Thymus (tissue), 11 donors: ENCODE data around the gene RASSF8. TPM values are rescaled to one million over a fixed set of nuclear protein-coding genes. Genes with fewer than 3 reads are reported as not detected.

Source experiments
- DNase-seq, 9 donors: peaks; one replicate each; pipeline ENCODE4 v3.0.0-alpha.2; 2013; ENCODE audit warnings: low spot score in 9 of 9, low read depth in 6 of 9, missing footprints in 1 of 9
- H3K27ac ChIP-seq, 2 donors: one replicate each; pipeline ENCODE4 v1.5.1; 2013; ENCODE audit warnings: control low read depth in 1 of 2, low read depth in 1 of 2, low read length in 1 of 2, mild to moderate bottlenecking in 1 of 2, moderate library complexity in 1 of 2
- H3K27me3 ChIP-seq, 2 donors: one replicate each; pipeline ENCODE4 v1.5.1; 2013; ENCODE audit warnings: low read length in 1 of 2; ENCODE audit not compliant: control insufficient read depth in 2 of 2, insufficient read depth in 1 of 2
- H3K36me3 ChIP-seq, 2 donors: one replicate each; pipeline ENCODE4 v1.5.1; 2013; ENCODE audit warnings: low read length in 1 of 2, mild to moderate bottlenecking in 1 of 2, moderate library complexity in 1 of 2; ENCODE audit not compliant: control insufficient read depth in 2 of 2, insufficient read depth in 2 of 2
- H3K4me1 ChIP-seq, 2 donors: one replicate each; pipeline ENCODE4 v1.5.1; 2013; ENCODE audit warnings: low read length in 2 of 2; ENCODE audit not compliant: control insufficient read depth in 2 of 2, insufficient read depth in 2 of 2
- H3K4me3 ChIP-seq, 2 donors: one replicate each; pipeline ENCODE4 v1.5.1; 2013; ENCODE audit warnings: low read length in 2 of 2, control low read depth in 1 of 2, mild to moderate bottlenecking in 1 of 2
- H3K9me3 ChIP-seq, 2 donors: one replicate each; pipeline ENCODE4 v1.5.1; 2013; ENCODE audit warnings: low read length in 1 of 2, mild to moderate bottlenecking in 1 of 2; ENCODE audit not compliant: control insufficient read depth in 2 of 2, insufficient read depth in 1 of 2
- WGBS: extraction: QIAGEN DNeasy Blood & Tissue Kit; methylation state at CpG from one replicate; pipeline ENCODE4 v1.1.7; 2013; 5-methylcytosine and 5-hydroxymethylcytosine counted together
- polyA plus RNA-seq: library from polyadenylated mRNA; stranded (reverse); fragments of 200-250 nt; gene quantifications from one replicate; pipeline ENCODE4 v1.2.3, GENCODE V29; 2013
- total RNA-seq: library from RNA; stranded (reverse); fragments of 120-200 nt; gene quantifications from one replicate; pipeline ENCODE4 v1.2.4, GENCODE V29; 2013
- donor health status: healthy.

RASSF8 gene
- total and polyA plus RNA-seq, 2 donors, result 6.4 to 15.3 TPM

DNA sequence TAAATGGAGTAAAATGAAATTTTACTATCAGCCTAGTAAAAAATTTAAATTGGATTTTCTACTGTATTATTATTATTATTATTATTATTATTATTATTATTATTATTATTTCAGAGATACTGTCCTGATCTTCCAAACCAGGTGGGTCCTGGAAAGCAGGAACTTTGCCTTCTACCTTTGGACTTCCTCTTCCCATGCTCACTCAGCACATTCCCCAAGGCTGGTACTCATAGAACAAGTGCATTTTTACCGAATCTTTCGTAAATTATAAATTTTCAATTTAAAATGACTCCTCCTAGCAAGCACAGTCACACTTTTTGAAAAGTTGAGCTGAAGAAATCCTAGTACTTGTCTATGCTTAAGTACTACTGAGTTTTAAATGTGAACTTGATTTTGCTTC, 136.7 kb downstream of the RASSF8 start:
- Histone ChIP-seq H3K4me3 (no peak overlapping the region), H3K9me3 (no peaks in the 10 kb centered on the region), H3K36me3 (no peaks in the 10 kb centered on the region), H3K27ac (no peak overlapping the region), H3K4me1 (no peaks in the 10 kb centered on the region), H3K27me3 (no peaks in the 10 kb centered on the region)
- 98% methylated on average over 2 of the region's 2 CpGs for WGBS
- DNase-seq, result no peak

DNA sequence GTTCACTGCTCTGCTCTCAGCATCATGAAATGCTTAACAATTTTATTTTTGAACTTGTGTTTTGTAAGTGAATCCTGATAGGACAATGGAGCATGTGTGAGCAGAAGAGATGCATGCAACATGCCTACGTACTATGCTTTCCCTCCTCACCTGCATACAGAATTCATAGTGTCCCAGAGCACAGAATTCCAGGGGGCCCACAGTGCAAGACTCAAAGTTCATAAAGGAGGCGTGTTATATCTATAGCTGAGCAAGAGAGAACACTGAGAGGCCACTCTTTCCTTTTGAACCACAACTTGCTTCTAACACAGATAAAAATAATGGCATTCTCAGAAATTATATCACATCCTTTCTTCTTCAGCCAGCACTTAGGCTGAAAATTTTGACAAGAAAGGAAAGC, 137.6 kb downstream of the RASSF8 start:
- Histone ChIP-seq H3K9me3 (no peaks in the 10 kb centered on the region), H3K27me3 (no peaks in the 10 kb centered on the region), H3K4me3 (no peak overlapping the region), H3K4me1 (no peaks in the 10 kb centered on the region), H3K36me3 (no peaks in the 10 kb centered on the region), H3K27ac (no peak overlapping the region)
- WGBS, result over 99% methylated on average over 2 of the region's 2 CpGs
- DNase-seq, result no peak

DNA sequence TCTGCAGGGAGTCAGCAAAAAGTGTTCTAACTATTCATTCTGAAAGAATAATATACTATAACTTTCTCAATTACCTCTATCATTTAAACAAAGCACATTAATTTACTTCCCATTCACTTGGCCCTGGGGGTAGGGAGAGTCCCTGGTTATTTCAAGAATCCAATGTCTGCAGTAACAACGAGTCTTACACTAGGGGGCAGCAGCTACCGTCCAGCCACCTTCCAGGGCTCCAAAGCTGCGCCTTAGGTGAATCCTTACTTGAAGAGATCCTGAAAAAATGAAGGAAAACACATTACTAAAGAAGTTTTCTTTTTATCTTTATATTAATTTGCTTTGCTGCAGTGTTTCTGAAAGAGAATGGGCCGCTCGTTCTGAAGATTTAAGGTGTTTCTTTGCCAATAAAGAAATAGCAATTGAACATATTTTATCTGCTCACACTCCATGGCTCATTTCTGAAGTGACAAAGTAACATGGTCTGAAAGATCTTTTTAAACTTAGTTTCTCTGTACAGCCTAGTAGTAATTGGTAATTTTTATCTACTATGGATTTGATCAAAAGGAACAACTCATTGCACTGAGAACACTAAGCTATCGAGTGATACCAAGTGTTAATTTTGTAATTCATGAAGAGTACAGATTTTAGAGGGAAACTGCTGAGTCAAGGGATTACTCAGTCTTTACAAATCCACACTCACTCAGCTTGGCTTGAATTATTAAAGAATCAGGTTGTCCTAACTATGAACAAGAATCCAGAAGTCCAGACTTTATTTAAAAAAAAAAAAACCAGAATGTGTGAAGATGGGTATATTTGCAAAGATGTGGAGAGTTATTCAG, 138.8 kb downstream of the RASSF8 start:
- no peaks in the 10 kb centered on the region for H3K36me3 ChIP-seq
- H3K4me1 ChIP-seq, result no peaks in the 10 kb centered on the region
- peak in 4 of 9 donors; percentile 31 to 71 (median 56) for DNase-seq
- H3K27ac ChIP-seq, result no peak overlapping the region
- H3K9me3 ChIP-seq, result no peaks in the 10 kb centered on the region
- H3K27me3 ChIP-seq, result no peaks in the 10 kb centered on the region
- WGBS, result 28% methylated on average over 6 of the region's 6 CpGs
- H3K4me3 ChIP-seq, result no peak overlapping the region

DNA sequence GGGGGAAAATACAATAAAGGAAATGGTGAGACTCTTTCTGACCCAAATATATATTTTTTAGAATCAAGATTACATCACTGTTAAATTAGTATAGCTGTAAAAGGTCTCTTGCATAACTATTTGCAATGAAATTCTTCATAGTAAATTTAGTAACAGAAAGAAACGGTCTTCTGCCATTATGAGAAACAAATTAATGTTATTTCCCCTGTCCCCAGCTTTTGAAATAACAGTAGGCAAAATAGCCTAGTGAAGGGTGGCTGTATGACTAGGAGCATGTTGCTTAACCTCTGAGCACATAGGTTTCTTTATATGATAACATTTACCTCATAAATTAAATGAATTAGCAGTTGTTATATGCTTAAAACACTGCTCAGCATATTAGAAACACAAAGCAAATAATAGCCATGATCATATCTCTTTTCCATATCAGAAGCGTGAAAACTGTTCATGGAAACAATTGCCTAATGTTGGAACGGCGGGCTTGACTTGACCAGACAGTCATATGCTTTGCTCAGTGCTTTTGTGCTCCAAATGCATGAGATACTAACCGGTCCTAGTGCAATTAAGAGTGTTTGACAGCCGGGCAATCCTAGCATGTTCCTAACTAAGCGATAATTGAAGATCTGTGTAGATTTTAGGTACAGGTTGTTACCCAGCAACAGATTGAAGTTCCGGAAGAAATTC, 142.3 kb downstream of the RASSF8 start:
- H3K27me3 ChIP-seq, result no peaks in the 10 kb centered on the region
- no peaks in the 10 kb centered on the region for H3K4me1 ChIP-seq
- no peak overlapping the region for H3K4me3 ChIP-seq
- WGBS, result 98% methylated on average over 8 of the region's 8 CpGs
- H3K27ac ChIP-seq, result no peak overlapping the region
- no peak for DNase-seq
- no peaks in the 10 kb centered on the region for H3K36me3 ChIP-seq
- no peaks in the 10 kb centered on the region for H3K9me3 ChIP-seq

DNA sequence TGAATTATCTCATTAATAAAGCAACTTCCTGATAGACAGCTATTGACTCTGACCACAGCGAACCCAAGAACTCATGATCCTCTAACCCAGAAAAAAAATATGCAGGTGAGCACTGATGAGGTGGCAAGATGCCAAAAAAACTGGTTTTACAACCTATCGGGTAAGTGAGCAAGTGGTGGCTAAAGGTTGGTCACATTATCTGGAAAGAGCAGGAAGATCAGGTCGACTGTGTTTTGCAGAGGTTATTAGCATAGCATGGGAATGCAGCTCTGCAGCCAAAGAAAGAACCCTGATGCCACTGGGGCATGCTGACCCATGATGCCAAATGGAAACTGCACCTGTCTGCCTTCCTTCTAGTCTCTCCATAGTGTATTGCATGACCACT, 142.9 kb downstream of the RASSF8 start:
- Histone ChIP-seq H3K4me3 (no peak overlapping the region), H3K9me3 (no peaks in the 10 kb centered on the region), H3K27ac (no peak overlapping the region), H3K4me1 (no peaks in the 10 kb centered on the region), H3K27me3 (no peaks in the 10 kb centered on the region), H3K36me3 (no peaks in the 10 kb centered on the region)
- no peak for DNase-seq
- 77% methylated on average over 3 of the region's 3 CpGs for WGBS

DNA sequence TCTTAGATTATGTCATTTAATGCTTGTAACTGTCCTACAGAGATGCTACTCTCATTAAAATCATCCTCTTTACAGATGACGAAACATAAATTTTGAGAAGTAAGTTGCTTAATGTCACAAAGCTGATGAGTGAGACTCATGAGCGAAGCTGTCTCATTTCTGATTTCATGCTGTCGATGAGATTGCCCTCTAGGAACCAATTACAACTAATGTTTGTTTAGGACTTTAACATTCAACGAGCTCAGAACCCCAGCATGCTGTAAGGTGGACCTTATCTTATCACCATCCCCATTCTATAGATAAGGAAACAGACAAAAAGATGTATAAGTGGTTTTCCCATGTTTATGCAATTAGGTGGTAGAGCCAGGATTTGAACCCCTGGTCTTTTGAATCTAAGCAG, 143.3 kb downstream of the RASSF8 start:
- H3K4me3 ChIP-seq, result no peak overlapping the region
- DNase-seq, result no peak
- H3K27me3 ChIP-seq, result no peaks in the 10 kb centered on the region
- H3K36me3 ChIP-seq, result no peaks in the 10 kb centered on the region
- no peak overlapping the region for H3K27ac ChIP-seq
- no peaks in the 10 kb centered on the region for H3K9me3 ChIP-seq
- H3K4me1 ChIP-seq, result no peaks in the 10 kb centered on the region
- WGBS, result 87% methylated on average over 4 of the region's 4 CpGs

DNA sequence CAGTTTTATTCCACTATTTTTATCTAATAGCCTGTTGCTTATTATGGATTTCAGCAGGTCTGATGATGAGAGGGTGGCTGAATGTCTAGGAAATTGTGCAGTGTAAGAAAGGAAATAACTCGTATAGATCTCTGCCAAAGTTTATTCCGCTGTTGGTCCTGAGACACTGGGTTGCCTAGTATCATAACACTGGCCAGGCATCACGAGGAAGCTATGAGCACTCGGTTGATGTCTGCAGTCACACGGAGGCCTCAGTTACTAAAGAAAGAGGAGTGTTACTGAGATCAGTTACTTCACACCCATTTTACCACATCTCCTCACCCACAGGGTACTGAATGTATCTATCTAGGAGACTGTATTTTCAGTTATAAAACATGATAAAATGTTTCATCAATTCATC, 144.5 kb downstream of the RASSF8 start:
- no peak for DNase-seq
- no peaks in the 10 kb centered on the region for H3K4me1 ChIP-seq
- H3K9me3 ChIP-seq, result no peaks in the 10 kb centered on the region
- no peaks in the 10 kb centered on the region for H3K36me3 ChIP-seq
- no peak overlapping the region for H3K27ac ChIP-seq
- 93% methylated on average over 5 of the region's 5 CpGs for WGBS
- H3K4me3 ChIP-seq, result no peak overlapping the region
- no peaks in the 10 kb centered on the region for H3K27me3 ChIP-seq

DNA sequence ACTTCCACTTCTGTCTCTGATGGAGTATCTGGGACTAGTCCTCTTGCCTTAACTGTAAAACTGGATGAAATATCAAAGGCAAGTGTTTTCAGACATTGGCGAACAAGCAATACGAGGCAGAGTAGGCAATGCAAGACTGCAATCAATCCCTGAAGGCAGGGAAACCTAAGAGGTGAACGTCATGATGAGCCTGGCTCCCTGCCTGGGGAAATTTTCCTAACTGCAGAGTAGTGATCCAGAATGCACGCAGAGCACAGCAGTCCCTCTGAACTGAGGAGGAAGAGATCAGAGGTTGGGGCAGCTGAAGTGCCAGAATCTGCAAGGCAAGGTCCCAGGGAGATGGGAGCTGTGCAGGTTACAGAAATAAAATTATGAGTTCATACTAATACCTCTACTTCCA, 147.9 kb downstream of the RASSF8 start:
- Histone ChIP-seq H3K27ac (no peak overlapping the region), H3K27me3 (no peaks in the 10 kb centered on the region), H3K9me3 (no peaks in the 10 kb centered on the region), H3K4me3 (no peak overlapping the region), H3K4me1 (peaks cover 0 to 3% of the 10 kb centered on the region in 2 donors), H3K36me3 (no peaks in the 10 kb centered on the region)
- WGBS, result 71% methylated on average over 4 of the region's 4 CpGs
- DNase-seq, result no peak

DNA sequence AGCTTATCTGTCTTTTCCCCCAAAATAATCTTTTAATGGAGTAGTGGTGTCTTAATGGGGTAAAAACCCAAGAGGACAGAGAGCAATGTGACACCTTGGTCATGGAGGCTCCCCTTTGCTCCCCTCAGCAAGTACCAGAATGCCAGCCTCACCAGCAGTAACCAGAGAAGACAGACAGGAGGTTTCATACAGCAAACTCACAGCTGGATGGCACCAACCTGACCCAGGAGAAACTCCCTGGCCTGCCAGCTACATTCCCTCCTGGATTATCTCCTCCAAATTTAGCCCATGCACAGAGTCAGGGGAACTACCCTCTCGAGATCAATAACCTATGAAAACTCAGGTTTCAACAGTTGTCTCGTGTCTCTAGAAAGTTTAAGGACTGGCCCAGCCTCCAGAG, 150.4 kb downstream of the RASSF8 start:
- Histone ChIP-seq H3K9me3 (no peaks in the 10 kb centered on the region), H3K4me1 (peaks cover 3 to 7% of the 10 kb centered on the region in 2 donors), H3K27me3 (peaks cover 0 to 1% of the 10 kb centered on the region in 2 donors), H3K4me3 (no peak overlapping the region), H3K27ac (peak overlapping the region; percentile 50 to 75), H3K36me3 (no peaks in the 10 kb centered on the region)
- no peak for DNase-seq
- WGBS, result 88% methylated on average over 2 of the region's 2 CpGs
